Superior temporal gyrus (tissue), 1 donor: ENCODE measurements around the gene TSPAN31.

Experiments
- DNase-seq: peaks from one replicate; pipeline ENCODE4 v3.0.0-alpha.2; 2016; ENCODE audit errors: extremely low spot score

The TSPAN31 gene

GRCh38 chr12:57735952-57736740, 8.7 kb upstream of the TSPAN31 start:
- DNase-seq = peak; percentile 35

- no peak for DNase-seq
Measured at GRCh38 chr12:57736741-57737466, 7.9 kb upstream of the TSPAN31 start.

DNA sequence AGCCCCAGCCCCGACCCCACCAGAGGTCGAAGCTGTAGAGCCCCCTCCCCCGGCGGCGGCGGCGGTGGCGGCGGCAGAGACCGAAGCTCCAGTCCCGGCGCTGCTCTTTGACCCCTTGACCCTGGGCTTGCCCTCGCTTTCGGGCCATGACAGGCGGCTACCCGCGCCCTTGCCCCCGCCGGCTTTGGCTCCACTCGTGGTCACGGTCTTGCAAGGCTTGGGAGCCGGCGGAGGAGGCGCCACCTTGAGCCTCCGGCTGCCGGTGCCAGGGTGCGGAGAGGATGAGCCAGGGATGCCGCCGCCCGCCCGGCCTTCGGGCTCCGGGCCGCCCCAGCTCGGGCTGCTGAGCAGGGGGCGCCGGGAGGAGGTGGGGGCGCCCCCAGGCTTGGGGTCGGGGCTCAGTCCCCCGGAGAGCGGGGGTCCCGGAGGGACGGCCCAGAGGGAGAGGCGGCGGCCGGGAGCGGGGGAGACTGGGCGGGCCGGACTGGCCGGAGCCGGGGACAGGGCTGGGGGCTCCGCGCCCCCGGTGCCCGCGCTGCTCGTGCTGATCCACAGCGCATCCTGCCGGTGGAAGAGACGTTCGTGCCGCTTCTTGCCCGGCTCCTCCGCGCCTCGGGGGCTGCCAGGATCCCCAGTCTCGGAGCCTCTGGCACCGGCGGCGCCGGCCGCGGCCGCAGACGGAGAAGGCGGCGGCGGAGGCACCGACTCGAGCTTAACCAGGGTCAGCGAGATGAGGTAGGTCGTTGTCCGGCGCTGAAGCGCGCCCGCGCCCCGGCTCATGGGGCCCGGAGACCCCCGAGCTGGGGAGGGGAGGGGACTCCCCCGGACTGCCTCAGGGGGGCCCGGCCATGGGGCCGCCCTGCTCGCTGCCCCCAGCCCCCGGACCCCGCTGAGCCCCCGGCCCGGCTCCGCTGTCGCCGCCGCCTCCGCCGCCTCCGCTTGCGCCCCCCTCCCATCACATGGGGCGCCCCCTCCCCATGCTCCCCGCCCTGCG, 7.1 kb upstream of the TSPAN31 start:
- no peak for DNase-seq

DNA sequence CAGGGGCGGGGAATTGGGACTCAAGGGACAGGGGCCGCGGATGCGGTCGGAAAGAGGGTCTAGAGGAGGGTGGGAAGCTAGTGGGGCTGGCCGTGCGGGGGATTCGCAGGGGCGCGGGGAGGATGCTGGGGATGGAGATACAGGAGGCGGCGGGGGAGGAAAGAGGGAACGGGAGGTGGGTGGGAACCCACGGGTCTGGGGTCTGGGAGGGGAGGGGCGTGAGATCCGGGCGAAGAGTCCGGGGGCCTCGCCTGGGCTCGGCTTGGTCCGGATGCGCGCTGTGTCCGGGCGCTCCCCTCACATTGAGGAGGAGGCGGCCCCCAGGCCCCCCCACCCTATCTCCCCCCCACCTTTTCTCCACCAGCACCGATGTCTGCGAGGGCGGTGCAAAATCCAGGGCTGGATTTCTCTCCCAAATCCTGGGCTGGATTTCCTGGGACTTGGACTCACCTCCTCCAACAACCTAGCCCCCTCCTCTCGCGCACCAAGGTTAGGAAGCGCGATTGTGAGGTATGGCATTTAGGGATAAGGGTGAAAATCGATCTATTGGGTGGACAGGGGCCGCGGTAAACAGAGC, 6.1 kb upstream of the TSPAN31 start, which contains the start of gene AGAP2:
TSS of gene AGAP2 (minus strand) at position 82 of the 577 bp plus-strand sequence. CDS start 496 bp downstream, outside the sequence.
- peak; percentile 57 for DNase-seq

DNA sequence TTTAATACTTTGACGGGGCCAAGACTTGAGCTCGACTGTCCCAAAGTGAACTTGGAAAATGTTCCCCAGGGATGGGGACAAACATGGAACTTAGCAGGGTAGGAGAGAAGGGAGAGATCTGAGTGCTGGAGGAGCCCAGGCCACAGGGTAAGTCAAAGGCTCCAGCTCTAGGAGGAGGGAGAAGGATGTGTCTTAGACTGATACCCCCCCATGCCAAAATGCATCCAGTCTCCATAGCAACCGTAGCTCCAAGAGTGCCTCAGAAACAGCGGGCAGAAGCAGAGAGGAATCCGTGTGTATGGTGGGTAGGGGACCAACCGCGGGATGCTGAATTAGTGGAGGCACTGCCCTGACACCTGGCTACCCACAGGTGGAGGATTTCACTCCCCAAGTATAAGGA, 5.5 kb upstream of the TSPAN31 start:
- DNase-seq = peak; percentile 22

DNA sequence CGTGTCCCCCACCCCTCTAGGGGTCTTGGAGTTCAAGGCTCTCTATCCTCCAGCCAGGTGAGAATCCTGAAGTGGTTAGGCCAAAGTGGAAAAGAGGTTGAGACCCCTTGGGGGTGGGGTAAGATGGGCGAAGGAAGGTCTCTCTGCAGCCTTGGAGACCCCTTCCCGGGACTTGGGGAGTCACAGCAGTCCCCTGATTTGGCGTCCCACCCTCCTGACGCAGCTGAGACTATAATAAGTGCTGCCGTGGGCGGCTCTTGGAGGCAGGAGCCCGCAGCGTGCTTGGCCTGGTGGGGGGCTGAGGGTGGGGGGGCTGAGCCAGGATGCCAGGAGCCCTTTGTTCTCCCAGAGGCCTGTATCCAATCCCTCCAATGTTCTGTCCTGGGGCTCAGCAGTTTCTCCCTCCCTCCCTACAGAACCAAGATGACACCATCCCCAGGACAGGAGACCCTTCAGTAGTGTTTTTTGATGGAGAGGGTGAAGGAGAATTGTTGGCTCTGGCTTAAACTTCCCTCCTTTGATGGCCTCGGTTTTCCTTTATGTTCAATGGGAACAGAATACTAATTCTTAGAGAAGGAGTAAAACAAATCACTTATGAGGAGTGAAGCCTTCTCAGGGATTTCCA, 4.8 kb upstream of the TSPAN31 start:
- no peak for DNase-seq

DNA sequence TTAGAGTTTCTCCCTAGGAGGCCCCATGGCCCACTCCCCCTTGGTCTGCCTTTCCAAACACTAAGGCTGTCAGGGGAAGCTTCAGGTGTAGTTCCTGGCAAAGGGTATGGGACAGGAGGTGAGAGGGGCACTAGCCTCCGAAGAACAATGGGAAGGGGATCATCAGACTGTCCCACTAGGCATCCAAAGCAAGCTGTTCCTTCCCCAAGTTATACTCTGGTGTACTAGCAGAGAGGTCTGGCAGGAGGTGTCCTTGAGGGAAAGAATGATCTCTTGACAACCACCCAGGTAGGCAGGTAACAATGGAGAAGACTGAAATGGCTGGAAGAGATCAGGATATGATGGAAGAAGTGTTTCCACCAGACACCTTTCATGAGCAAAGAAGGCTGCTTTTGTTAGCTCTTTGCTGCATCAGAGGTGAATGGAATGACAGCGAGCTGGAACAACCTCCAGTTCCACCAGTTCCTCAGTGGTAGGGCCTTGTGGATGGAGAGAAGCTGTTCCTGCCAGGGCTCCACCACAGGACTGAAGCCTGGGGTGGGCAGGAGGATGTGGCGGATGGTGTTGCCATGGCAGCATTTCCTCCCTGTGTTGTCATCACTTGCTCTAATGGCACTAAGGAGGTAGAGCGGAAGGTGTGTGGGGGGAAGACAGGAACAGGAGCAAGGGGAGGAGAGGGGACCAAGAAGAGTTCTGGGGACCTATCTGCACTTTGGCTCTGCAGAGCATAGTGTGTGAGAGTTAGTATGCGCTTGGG, 4.0 kb upstream of the TSPAN31 start:
- peak; percentile 26 for DNase-seq

DNA sequence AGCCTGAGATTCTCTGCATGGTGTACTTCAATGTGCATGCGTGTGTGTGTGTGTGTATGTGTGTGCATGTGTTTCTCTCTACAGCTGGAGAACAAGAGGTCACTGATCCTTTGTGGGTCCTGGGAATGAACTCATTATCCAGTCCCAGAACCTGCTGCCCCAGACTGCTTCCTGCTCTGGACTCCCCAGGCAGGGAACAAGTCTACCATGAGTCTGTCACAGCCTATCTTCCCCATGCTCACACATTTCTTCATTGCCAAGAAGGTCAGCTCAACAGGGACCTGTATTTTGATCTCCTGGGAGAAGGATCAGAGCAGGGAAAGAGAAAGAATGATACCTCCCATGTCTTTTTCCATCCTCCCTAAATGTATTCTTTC, 3.4 kb upstream of the TSPAN31 start:
- DNase-seq = no peak

- no peak for DNase-seq
Measured at GRCh38 chr12:57741844-57742738, 2.7 kb upstream of the TSPAN31 start.

DNA sequence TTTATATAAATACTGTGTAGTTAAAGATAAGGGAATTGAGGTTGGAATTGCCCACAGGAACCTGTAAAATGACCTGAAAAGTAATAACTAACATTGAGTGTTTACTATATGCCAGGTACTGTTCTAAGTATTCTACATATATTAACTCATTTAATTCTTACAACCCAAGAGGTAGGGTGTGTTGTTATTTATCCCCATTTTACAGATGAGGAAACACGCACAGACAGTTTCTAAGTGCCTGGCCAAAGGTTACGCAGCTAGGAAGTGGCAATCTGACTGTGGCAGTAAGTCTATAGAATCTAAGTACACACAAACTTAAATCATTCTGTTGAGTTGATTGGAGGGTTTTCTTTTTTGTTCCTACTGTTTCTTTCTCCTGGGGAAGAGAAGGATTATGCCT, 1.1 kb upstream of the TSPAN31 start:
- no peak for DNase-seq

DNA sequence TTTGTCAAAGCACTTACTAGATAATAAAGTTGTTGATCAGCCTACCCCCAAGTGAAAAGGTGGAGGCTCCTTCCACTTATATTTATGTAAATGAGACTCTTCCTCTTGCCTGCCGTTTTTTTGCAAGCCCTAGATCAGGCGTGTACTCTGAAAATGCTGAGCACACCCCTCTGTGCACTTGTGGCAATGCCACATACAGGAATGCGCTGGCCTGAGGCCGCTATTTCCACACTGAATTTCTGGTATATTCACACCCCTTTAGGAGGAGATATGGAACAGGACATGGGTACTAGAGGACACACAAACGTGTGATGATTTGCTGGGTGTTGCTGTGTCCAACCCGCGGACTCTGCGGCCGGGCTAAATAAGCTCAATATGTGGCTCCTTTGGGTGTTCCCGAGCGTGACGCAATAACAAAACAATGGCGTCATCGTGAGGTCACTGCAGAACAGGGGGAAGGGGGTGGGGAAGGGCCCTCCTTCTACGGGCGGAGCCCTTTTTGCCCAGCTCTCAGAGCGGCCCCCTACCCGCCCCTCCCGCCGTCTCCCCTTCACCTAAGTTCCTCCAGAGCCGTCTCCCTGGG, 554 bp upstream of the TSPAN31 start:
- peak; percentile 43 for DNase-seq

- no peak for DNase-seq
Measured at GRCh38 chr12:57745485-57745881, 644 bp downstream of the TSPAN31 start.

GRCh38 chr12:57746025-57746424, 1.2 kb downstream of the TSPAN31 start:
- no peak for DNase-seq

DNA sequence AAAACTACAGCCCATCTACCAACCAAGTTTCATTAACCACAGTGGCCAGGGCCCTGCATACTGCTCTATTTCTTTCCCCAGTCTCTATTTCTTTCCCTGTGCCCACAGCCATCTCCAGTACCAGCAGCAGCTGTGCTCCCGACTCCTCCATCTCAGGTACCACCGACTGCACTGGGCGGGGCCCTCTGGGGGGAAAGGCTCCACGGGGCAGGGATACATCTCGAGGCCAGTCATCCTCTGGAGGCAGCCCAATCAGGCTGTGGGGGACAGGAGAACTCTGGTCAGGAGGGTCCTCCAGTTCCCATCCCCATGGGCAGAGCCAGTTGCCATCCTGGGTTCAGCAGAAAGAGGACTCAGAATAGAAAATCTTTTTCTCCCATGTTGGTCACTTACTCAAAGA, 4.2 kb downstream of the TSPAN31 start:
- no peak for DNase-seq

DNA sequence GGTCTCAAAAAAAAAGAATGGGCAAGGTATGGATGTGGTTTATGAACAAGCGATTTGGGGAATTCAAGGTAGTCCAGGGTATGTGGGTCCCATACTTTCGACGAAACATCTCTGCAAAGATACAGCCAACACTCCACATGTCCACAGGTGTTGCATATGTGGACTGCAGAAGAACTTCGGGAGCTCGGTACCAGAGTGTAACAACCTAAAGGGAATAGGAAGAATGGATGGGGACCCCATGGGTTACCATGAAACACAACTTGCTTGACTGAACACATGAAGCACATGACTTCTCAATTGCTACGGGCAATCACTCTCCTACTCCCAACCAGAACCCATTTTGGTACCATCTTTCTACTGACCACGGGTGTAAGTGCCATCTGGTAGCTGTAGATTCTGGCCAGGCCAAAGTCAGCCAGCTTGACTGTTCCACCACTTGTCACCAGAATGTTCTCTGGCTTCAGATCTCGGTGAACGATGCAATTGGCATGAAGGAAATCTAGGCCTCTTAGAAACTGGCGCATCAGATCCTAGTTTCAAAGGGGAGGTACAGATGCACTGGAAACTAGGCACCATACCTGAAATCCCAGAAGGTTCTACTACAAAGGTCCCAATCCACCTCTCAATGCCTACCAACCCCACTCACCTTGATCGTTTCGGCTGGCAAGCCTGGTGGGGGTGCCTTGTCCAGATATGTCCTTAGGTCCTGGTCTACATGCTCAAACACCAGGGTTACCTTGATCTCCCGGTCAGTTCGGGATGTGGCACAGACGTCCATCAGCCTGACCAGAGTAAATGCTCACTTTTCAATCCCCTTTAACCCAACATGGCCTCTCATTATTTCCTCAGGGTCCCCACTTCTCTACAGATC, 6.0 kb downstream of the TSPAN31 start:
- no peak for DNase-seq

GRCh38 chr12:57751432-57751787, 6.6 kb downstream of the TSPAN31 start:
- DNase-seq = no peak

GRCh38 chr12:57751788-57752667, 7.2 kb downstream of the TSPAN31 start, which contains the start of gene CDK4:
CDK4 (minus strand) TSS chr12:57752310; CDS start chr12:57751717, 593 bp downstream.
- peak; percentile 100 for DNase-seq
